ENCODE results near the gene RHBDL3.

- TF ChIP-seq CTCF (conservative IDR thresholded peaks at IDR 0.05) (no peak), EZH2 (IDR thresholded peaks at IDR 0.05; ENCODE audit: low read depth) (no peak)
Observed at GRCh38 chr17:32341857-32342602, 76.4 kb downstream of the RHBDL3 start, which contains the start of gene C17orf75.

Measured in PC-9 (cell line).